Epithelial cell of proximal tubule (primary cell): ENCODE data around the gene VOPP1. TPM values are rescaled to one million over a fixed set of nuclear protein-coding genes. Genes with fewer than 3 reads are reported as not detected.

ENCODE experiments used
- DNase-seq: peaks from one replicate; pipeline ENCODE4 v3.0.0-alpha.2; 2011; ENCODE audit warnings: low read depth
- H3K4me3 ChIP-seq: 2 replicates; pipeline ENCODE4 v1.5.1; 2011; ENCODE audit warnings: low read depth, mild to moderate bottlenecking, low read length
- total RNA-seq: library from RNA; depleted of rRNA; stranded (reverse); fragments of >200 nt; gene quantifications from 2 replicates; pipeline ENCODE4 v1.2.3, GENCODE V29; 2015
- TF ChIP-seq, protein P1 (sequence below): conservative IDR thresholded peaks from 2 replicates; pipeline ENCODE4 v1.5.1; 2012; ENCODE audit warnings: low read depth, mild to moderate bottlenecking, low read length

VOPP1 gene
- total RNA-seq, 1 donor from 2014 or later, result 98.3 TPM

GRCh38 chr7:55423891-55424290 is 148.4 kb downstream of the VOPP1 start:
- no peak overlapping the region for H3K4me3 ChIP-seq
- DNase-seq, result no peak
- TF ChIP-seq, protein P1, sequence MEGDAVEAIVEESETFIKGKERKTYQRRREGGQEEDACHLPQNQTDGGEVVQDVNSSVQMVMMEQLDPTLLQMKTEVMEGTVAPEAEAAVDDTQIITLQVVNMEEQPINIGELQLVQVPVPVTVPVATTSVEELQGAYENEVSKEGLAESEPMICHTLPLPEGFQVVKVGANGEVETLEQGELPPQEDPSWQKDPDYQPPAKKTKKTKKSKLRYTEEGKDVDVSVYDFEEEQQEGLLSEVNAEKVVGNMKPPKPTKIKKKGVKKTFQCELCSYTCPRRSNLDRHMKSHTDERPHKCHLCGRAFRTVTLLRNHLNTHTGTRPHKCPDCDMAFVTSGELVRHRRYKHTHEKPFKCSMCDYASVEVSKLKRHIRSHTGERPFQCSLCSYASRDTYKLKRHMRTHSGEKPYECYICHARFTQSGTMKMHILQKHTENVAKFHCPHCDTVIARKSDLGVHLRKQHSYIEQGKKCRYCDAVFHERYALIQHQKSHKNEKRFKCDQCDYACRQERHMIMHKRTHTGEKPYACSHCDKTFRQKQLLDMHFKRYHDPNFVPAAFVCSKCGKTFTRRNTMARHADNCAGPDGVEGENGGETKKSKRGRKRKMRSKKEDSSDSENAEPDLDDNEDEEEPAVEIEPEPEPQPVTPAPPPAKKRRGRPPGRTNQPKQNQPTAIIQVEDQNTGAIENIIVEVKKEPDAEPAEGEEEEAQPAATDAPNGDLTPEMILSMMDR, result no peak

GRCh38 chr7:55423277-55423711 is 149.0 kb downstream of the VOPP1 start:
- no peak for DNase-seq
- TF ChIP-seq, protein P1, result peak; percentile 41
- H3K4me3 ChIP-seq, result no peak overlapping the region

Other genes starting within 250 kb of the VOPP1 start
- 16.3 and 29.2 TPM in 2 replicates for gene LANCL2, start 207.2 kb downstream of the VOPP1 start, total RNA-seq